HepG2 (cell line): ENCODE data around the gene USP14. TPM values are rescaled to one million over a fixed set of nuclear protein-coding genes. Genes with fewer than 3 reads are reported as not detected.

Source experiments
- AFF4 ChIP-seq: sonication (generic); formaldehyde crosslinking; IDR thresholded peaks from 2 replicates; pipeline ENCODE4 v1.4.0; 2020; ENCODE audit warnings: missing genetic modification reagents
- CREBL2 ChIP-seq: sonication (generic); formaldehyde crosslinking; IDR thresholded peaks from 2 replicates; pipeline ENCODE4 v1.8.1; 2023; ENCODE audit warnings: missing genetic modification reagents, mild to moderate bottlenecking, borderline replicate concordance
- DRAP1 ChIP-seq: IDR thresholded peaks from 2 replicates; pipeline ENCODE4 v1.6.1; 2016; ENCODE audit warnings: missing genetic modification reagents, missing compliant biosample characterization
- KIAA2018 ChIP-seq: sonication (generic); formaldehyde crosslinking; IDR thresholded peaks from 2 replicates; pipeline ENCODE4 v1.5.0; 2020; ENCODE audit warnings: mild to moderate bottlenecking, missing genetic modification reagents, borderline replicate concordance
- MEIS2 ChIP-seq: sonication (generic); formaldehyde crosslinking; IDR thresholded peaks from 2 replicates; pipeline ENCODE4 v1.9.0; 2021; ENCODE audit warnings: mild to moderate bottlenecking, missing genetic modification reagents
- MXD3 ChIP-seq: IDR thresholded peaks from 2 replicates; pipeline ENCODE4 v1.6.1; 2016; ENCODE audit warnings: mild to moderate bottlenecking, missing biosample characterization, missing genetic modification reagents
- PHF5A ChIP-seq: IDR thresholded peaks from one replicate; pipeline ENCODE4 v1.6.1; 2018; ENCODE audit warnings: low read depth, missing genetic modification reagents; ENCODE audit not compliant: unreplicated experiment
- POLR2A ChIP-seq, 2 experiments: IDR thresholded peaks; 2 replicates each; pipeline ENCODE4 v1.6.1; 2011; ENCODE audit warnings: low read depth in 2 of 2, low read length in 2 of 2, mild to moderate bottlenecking in 1 of 2, moderate library complexity in 1 of 2; ENCODE audit not compliant: insufficient read depth in 1 of 2
- SMC3 ChIP-seq: IDR thresholded peaks from 2 replicates; pipeline ENCODE4 v1.6.1; 2011; ENCODE audit warnings: low read length, improper control_type of control experiment
- ZBTB1 ChIP-seq: sonication (generic); formaldehyde crosslinking; IDR thresholded peaks from 2 replicates; pipeline ENCODE4 v1.4.0; 2020; ENCODE audit warnings: missing genetic modification reagents, borderline replicate concordance
- polyA plus RNA-seq, 8 experiments: library from polyadenylated mRNA; depleted of rRNA in 3 of 8; stranded (reverse) in 7 of 8; unstranded in 1 of 8; fragments of >200 nt; fragmentation: Illumina TruSeq in 4 of 8; extraction: Trizol in 4 of 8; gene quantifications; 2 replicates each; pipeline versions ENCODE4 v1.2.1 to v1.2.3, GENCODE V29; 2011 to 2016; ENCODE audit warnings: low read depth in 4 of 8, missing spikeins in 1 of 8, mixed read lengths in 1 of 8; ENCODE audit not compliant: insufficient read depth in 1 of 8
- total RNA-seq, 5 experiments: library from RNA; depleted of rRNA; stranded (reverse); fragments of >200 nt; fragmentation: Illumina TruSeq; extraction: Trizol; gene quantifications; 2 replicates each; pipeline ENCODE4 v1.2.3, GENCODE V29; 2016; ENCODE audit warnings: low read depth in 1 of 5

The USP14 gene
- total and polyA plus RNA-seq, 2 of the 13 experiments (the other 11 are each of a cell fraction or from before 2014, with no cell fraction given): 14.7 to 16.6 TPM

- no peak for TF ChIP-seq AFF4 (CRISPR knock-in tag)
- TF ChIP-seq MEIS2 (CRISPR knock-in tag): peak; percentile 93
- TF ChIP-seq SMC3: no peak; the same call in 1 of the 2 replicates
- TF ChIP-seq MXD3 (CRISPR knock-in tag): peak; percentile 98
- peak; percentile 74; the same call in 1 of the 2 replicates for TF ChIP-seq CREBL2 (CRISPR knock-in tag)
- peak; percentile 24; the same call in 1 of the 2 replicates for TF ChIP-seq ZBTB1 (CRISPR knock-in tag)
- TF ChIP-seq PHF5A (CRISPR knock-in tag): peak; percentile 57
- TF ChIP-seq DRAP1 (CRISPR knock-in tag): peak; percentile 78
- TF ChIP-seq POLR2A (IDR thresholded peaks at IDR 0.05; ENCODE audit: insufficient read depth in 1 of 2, low read depth in 2 of 2, low read length in 2 of 2): peak; percentile 56 to 83
- TF ChIP-seq KIAA2018 (CRISPR knock-in tag): no peak; the same call in 1 of the 2 replicates
Observed at GRCh38 chr18:158128-159036, at the start of gene USP14 (continued).
